ENCODE measurements around the gene ABCA13. TPM values are rescaled to one million over a fixed set of nuclear protein-coding genes. Genes with fewer than 3 reads are reported as not detected.

The ABCA13 gene
- polyA plus RNA-seq, 1 experiment, result 0.05 TPM

DNA sequence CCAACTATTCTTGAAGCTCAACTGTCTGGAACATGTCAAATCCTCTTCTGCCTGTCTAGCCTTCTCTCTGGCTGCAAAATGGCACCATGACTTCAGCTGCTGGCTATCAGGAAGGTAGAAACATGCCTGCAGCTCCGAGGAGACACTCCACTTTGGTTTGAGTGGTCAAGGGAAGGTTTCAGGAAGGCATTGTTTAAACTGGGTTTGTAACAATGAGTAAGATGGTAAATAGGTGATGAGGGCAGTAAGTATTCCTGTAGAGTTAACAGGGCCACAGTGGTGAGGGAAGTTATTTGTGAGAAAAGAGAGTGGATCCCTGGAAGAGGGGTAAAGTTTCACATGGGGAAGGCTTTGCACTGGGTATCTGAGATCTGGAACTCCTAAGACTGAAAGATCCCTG lies 231.5 kb downstream of the ABCA13 start:
- DNase-seq (ENCODE audit: low read depth, low spot score), result no peak
- Histone ChIP-seq H3K4me3 (ENCODE audit: low read depth, low read length) (no peak overlapping the region), H3K27ac (ENCODE audit: low read depth, low read length) (no peak overlapping the region), H3K27me3 (ENCODE audit: control insufficient read depth, insufficient read depth, low read length) (no peaks in the 10 kb centered on the region), H3K9me3 (ENCODE audit: control insufficient read depth, insufficient read depth, low read length) (no peaks in the 10 kb centered on the region)
- CTCF ChIA-PET, result no interaction called here
- POLR2A ChIA-PET, result no interaction called here
- TF ChIP-seq, protein P1, sequence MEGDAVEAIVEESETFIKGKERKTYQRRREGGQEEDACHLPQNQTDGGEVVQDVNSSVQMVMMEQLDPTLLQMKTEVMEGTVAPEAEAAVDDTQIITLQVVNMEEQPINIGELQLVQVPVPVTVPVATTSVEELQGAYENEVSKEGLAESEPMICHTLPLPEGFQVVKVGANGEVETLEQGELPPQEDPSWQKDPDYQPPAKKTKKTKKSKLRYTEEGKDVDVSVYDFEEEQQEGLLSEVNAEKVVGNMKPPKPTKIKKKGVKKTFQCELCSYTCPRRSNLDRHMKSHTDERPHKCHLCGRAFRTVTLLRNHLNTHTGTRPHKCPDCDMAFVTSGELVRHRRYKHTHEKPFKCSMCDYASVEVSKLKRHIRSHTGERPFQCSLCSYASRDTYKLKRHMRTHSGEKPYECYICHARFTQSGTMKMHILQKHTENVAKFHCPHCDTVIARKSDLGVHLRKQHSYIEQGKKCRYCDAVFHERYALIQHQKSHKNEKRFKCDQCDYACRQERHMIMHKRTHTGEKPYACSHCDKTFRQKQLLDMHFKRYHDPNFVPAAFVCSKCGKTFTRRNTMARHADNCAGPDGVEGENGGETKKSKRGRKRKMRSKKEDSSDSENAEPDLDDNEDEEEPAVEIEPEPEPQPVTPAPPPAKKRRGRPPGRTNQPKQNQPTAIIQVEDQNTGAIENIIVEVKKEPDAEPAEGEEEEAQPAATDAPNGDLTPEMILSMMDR (IDR thresholded peaks at IDR 0.05; ENCODE audit: low read depth, low read length), result no peak

DNA sequence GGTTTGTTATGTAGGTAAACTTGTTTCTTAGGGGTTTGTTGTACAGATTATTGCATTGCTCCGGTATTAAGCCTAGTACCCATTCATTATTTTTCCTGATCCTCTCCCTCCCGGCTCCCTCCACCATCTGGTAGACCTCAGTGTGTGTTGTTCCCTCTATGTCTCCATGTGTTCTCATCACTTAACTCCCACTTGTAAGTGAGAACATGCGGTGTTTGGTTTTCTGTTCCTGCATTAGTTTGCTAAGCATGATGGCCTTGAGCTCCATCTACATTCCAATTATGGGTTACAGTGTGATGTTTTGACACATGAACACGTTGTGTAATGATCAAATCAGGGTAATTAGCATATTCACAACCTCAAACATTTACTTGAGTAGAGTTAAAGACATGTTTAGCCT lies 237.5 kb downstream of the ABCA13 start:
- Histone ChIP-seq H3K4me3 (ENCODE audit: low read depth, low read length) (no peak overlapping the region), H3K9me3 (ENCODE audit: control insufficient read depth, insufficient read depth, low read length) (no peaks in the 10 kb centered on the region; the same call in 1 of the 2 replicates), H3K27me3 (ENCODE audit: control insufficient read depth, insufficient read depth, low read length) (no peaks in the 10 kb centered on the region), H3K27ac (ENCODE audit: low read depth, low read length) (no peak overlapping the region)
- TF ChIP-seq, protein P1 (IDR thresholded peaks at IDR 0.05; ENCODE audit: low read depth, low read length), result no peak
- DNase-seq (ENCODE audit: low read depth, low spot score), result no peak
- POLR2A ChIA-PET, result no interaction called here
- CTCF ChIA-PET, result no interaction called here

DNA sequence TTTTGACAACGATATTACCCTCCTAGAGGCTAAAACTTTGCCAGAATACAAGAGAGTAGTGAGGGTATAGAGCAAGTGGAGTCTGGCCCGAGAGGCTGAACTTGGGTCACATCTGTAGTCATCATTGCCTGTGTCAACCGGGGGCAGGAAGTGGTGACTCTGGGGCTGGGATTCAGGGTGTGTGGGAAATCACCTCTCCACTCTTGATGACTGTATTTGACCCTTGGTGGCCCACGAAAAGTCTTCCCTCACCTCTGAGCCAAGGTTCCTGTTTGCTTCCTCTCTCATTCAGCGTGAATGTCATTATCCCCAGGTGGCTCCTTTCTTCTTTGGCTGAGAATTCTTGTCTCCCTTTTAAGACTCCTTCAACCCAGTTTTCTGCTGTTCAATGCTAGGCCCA lies 240.4 kb downstream of the ABCA13 start:
- DNase-seq (ENCODE audit: low read depth, low spot score), result no peak
- H3K9me3 ChIP-seq (ENCODE audit: control insufficient read depth, insufficient read depth, low read length), result no peaks in the 10 kb centered on the region; the same call in 1 of the 2 replicates
- CTCF ChIA-PET, result no interaction called here
- no peak overlapping the region for H3K27ac ChIP-seq (ENCODE audit: low read depth, low read length)
- H3K27me3 ChIP-seq (ENCODE audit: control insufficient read depth, insufficient read depth, low read length), result no peaks in the 10 kb centered on the region
- TF ChIP-seq, protein P1 (IDR thresholded peaks at IDR 0.05; ENCODE audit: low read depth, low read length), result no peak
- no peak overlapping the region for H3K4me3 ChIP-seq (ENCODE audit: low read depth, low read length)
- POLR2A ChIA-PET, result no interaction called here

DNA sequence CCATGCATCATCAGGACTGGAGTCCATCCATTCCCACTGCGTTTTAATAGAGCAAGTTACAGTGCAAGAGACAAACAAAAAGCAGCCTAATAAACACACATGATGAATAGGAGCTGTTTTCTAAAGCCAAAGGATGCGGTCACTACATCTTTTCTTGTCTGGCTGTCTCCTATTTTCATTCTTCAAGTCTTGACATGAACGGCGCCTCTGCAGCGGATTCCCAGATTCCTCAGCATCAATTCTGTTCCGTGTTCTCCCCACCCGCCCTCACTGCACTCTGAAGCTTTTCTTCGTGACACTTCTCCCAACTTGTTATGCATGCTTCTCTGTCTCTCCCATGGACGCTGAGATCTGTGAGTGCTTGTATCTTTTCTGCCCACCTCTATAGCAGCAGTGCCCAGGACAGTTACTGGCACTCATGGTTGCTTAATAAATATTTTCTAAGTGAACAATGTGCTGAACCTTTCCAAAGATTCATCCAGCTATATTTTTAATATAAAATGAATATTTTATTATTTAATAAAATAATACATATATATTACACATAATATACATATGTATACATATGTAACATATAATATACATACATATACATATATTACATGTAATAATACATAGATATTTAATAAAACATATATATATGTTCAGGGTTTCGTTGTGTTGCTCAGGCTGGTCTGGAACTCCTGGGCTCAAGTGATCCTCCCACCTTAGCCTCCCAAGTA lies 242.9 kb downstream of the ABCA13 start:
- TF ChIP-seq, protein P1 (IDR thresholded peaks at IDR 0.05; ENCODE audit: low read depth, low read length), result no peak
- Histone ChIP-seq H3K27ac (ENCODE audit: low read depth, low read length) (no peak overlapping the region), H3K27me3 (ENCODE audit: control insufficient read depth, insufficient read depth, low read length) (no peaks in the 10 kb centered on the region), H3K4me3 (ENCODE audit: low read depth, low read length) (no peak overlapping the region), H3K9me3 (ENCODE audit: control insufficient read depth, insufficient read depth, low read length) (no peaks in the 10 kb centered on the region; the same call in 1 of the 2 replicates)
- ChIA-PET POLR2A (no interaction called here), CTCF (no interaction called here)
- no peak for DNase-seq (ENCODE audit: low read depth, low spot score)

DNA sequence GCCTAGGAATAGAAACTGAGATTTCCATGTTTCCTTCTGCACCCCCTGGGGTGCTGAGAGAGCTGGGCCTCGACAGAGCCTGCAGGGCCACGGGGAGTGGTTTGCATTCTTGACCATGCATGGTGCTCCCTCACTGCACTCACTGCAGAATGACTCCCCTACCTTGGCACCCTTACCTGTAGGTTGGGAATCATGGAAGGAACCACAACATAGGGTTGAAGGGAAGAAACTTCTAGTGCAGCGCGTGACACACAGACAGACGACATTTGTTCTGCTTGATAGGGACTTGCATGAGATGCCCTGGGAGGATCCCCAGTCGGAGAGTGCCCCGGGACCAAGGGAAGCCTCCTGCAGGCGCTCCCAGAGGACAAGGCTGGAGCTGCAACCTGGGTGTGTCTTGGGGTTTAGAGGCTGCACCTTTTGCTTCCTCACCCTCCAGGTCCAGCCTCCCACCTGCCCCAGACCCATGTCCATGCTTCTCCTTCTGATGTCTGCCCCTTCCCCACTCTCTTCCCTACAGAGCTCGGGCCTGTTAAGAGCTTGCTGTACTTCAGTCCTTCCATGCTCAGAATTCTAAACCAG lies 245.2 kb downstream of the ABCA13 start:
- no peaks in the 10 kb centered on the region for H3K9me3 ChIP-seq (ENCODE audit: control insufficient read depth, insufficient read depth, low read length)
- H3K4me3 ChIP-seq (ENCODE audit: low read depth, low read length), result no peak overlapping the region
- no peaks in the 10 kb centered on the region for H3K27me3 ChIP-seq (ENCODE audit: control insufficient read depth, insufficient read depth, low read length)
- no peak for DNase-seq (ENCODE audit: low read depth, low spot score)
- H3K27ac ChIP-seq (ENCODE audit: low read depth, low read length), result no peak overlapping the region
- TF ChIP-seq, protein P1 (IDR thresholded peaks at IDR 0.05; ENCODE audit: low read depth, low read length), result no peak
- POLR2A ChIA-PET, result no interaction called here
- CTCF ChIA-PET, result no interaction called here
